Hepatocyte (in vitro differentiated cells): Measurements from ENCODE around the gene FOS.

Experiments
- CTCF ChIP-seq: fragments of 200-600 bp; sonication (generic); IDR thresholded peaks from 2 replicates; pipeline ENCODE4 v1.5.1; 2016; ENCODE audit warnings: antibody characterized with exemption, mild to moderate bottlenecking; ENCODE audit not compliant: poor library complexity
- EZH2 ChIP-seq: fragments of 200-600 bp; sonication (generic); IDR thresholded peaks from 2 replicates; pipeline ENCODE4 v1.6.1; 2016; ENCODE audit warnings: antibody characterized with exemption, mild to moderate bottlenecking, borderline replicate concordance

- TF ChIP-seq EZH2: no peak
- TF ChIP-seq CTCF: no peak
Observed at GRCh38 chr14:75249251-75249957, 29.2 kb upstream of the FOS start.
